ENCODE measurements around the gene LEMD3.

Gene LEMD3

GRCh38 chr12:65170209-65170881 lies 962 bp downstream of the LEMD3 start:
- peak; percentile 41 for DNase-seq (ENCODE audit: low spot score)

GRCh38 chr12:65171073-65171472 lies 1.7 kb downstream of the LEMD3 start:
- no peak for DNase-seq (ENCODE audit: low spot score)

- no peak for DNase-seq (ENCODE audit: low spot score)
Observed at GRCh38 chr12:65171870-65172269, 2.5 kb downstream of the LEMD3 start.

GRCh38 chr12:65175385-65175784 lies 6.0 kb downstream of the LEMD3 start:
- DNase-seq (ENCODE audit: low spot score), result no peak

- DNase-seq (ENCODE audit: low spot score), result no peak
Observed at GRCh38 chr12:65182012-65182739, 12.8 kb downstream of the LEMD3 start.

GRCh38 chr12:65184176-65184857 lies 14.9 kb downstream of the LEMD3 start:
- no peak for DNase-seq (ENCODE audit: low spot score)

- no peak for DNase-seq (ENCODE audit: low spot score)
Observed at GRCh38 chr12:65184858-65185229, 15.5 kb downstream of the LEMD3 start.

GRCh38 chr12:65187665-65188064 lies 18.3 kb downstream of the LEMD3 start:
- no peak for DNase-seq (ENCODE audit: low spot score)

GRCh38 chr12:65188179-65188701 lies 18.9 kb downstream of the LEMD3 start:
- DNase-seq (ENCODE audit: low spot score), result no peak

GRCh38 chr12:65189028-65189718 lies 19.8 kb downstream of the LEMD3 start:
- no peak for DNase-seq (ENCODE audit: low spot score)

- no peak for DNase-seq (ENCODE audit: low spot score)
Observed at GRCh38 chr12:65192963-65193516, 23.7 kb downstream of the LEMD3 start.

- no peak for DNase-seq (ENCODE audit: low spot score)
Observed at GRCh38 chr12:65194949-65195348, 25.6 kb downstream of the LEMD3 start.

GRCh38 chr12:65195387-65196055 lies 26.1 kb downstream of the LEMD3 start:
- no peak for DNase-seq (ENCODE audit: low spot score)

- no peak for DNase-seq (ENCODE audit: low spot score)
Observed at GRCh38 chr12:65196762-65197567, 27.6 kb downstream of the LEMD3 start.

- no peak for DNase-seq (ENCODE audit: low spot score)
Observed at GRCh38 chr12:65199604-65200003, 30.2 kb downstream of the LEMD3 start.

GRCh38 chr12:65200007-65200665 lies 30.8 kb downstream of the LEMD3 start:
- no peak for DNase-seq (ENCODE audit: low spot score)

- DNase-seq (ENCODE audit: low spot score), result no peak
Observed at GRCh38 chr12:65203376-65203775, 34.0 kb downstream of the LEMD3 start.

- DNase-seq (ENCODE audit: low spot score), result no peak
Observed at GRCh38 chr12:65204886-65205525, 35.6 kb downstream of the LEMD3 start.

GRCh38 chr12:65205886-65206285 lies 36.5 kb downstream of the LEMD3 start:
- no peak for DNase-seq (ENCODE audit: low spot score)

GRCh38 chr12:65208125-65208524 lies 38.7 kb downstream of the LEMD3 start:
- no peak for DNase-seq (ENCODE audit: low spot score)
